Fibroblast of mammary gland (primary cell): ENCODE data around the gene RBP2.

Source experiments
- DNase-seq: peaks from one replicate; pipeline ENCODE4 v3.0.0-alpha.2; 2010; ENCODE audit warnings: low read depth
- H3K4me3 ChIP-seq: 2 replicates; pipeline ENCODE4 v1.5.1; 2011; ENCODE audit warnings: low read depth, mild to moderate bottlenecking, low read length, moderate library complexity; ENCODE audit not compliant: control insufficient read depth
- CTCF ChIP-seq: conservative IDR thresholded peaks from 2 replicates; pipeline ENCODE4 v1.5.1; 2011; ENCODE audit warnings: low read depth, low read length, inconsistent platforms; ENCODE audit not compliant: control insufficient read depth, insufficient read depth

RBP2 gene

DNA sequence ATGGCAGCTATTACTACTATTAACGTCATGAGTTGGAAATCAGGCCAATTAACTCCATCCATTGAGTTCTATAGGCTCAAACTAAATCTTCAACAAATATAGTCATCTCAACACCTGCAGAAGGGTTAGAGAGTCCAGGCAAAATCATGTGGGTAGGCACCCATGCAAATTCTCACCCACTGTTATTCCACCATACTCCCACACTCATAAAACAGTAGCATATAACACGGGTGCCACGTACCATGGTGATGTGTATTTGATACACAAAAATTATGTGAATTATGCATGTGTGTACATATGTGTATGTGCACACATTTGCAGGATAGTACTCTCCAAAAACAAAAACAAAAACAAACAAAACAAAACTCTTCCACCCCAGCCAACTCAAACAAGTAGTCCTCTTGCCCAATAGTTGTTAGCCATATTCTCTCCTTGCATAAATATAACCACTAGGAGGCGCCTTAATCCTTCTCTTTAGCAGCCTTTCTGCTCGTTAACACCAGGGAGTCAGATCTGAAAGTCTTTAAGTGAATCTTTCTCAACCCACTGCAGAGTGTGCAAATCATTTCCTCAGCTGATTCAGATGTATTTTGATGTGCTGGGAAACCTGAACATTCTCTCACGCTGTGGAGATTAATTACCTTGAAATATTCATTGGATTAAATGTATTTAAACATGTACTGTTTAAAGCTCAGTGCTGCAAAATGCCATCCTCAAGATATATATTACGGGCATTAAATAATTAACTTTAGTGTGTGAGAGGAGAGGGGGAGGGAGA, 48.8 kb downstream of the RBP2 start:
- peak; percentile 82 for TF ChIP-seq CTCF
- DNase-seq: peak; percentile 77
- no peak overlapping the region for H3K4me3 ChIP-seq

DNA sequence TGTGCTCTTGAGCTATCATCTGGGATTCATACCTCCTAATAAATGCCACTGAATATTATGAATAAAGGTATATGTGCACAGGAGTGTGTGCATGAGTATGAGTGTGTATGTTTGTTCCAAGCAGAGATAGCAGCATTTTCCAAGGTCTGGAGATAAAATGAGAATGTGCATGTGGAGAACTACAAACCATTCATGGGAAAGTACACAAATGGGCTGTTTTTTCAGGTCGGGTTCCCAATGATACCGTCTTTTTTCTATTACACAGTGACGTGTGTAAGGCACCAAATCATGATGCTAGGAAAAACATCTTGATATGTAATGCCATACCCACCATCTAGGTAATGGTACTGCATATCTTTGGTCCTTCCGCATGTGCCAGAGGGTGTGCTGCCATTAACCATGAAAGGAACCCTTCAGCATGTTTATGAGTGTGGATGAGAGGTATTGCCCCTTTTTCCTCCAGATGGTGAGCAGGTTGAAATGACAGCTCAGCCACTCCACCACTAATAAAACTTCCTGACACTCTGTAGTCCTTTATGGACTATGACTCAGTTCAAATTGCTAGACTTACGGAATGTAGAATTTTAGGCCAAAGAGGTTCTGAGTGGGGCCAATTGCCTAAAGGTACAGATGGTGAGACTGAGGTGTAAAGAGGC, 50.4 kb downstream of the RBP2 start:
- no peak overlapping the region for H3K4me3 ChIP-seq
- no peak for TF ChIP-seq CTCF
- DNase-seq: no peak

DNA sequence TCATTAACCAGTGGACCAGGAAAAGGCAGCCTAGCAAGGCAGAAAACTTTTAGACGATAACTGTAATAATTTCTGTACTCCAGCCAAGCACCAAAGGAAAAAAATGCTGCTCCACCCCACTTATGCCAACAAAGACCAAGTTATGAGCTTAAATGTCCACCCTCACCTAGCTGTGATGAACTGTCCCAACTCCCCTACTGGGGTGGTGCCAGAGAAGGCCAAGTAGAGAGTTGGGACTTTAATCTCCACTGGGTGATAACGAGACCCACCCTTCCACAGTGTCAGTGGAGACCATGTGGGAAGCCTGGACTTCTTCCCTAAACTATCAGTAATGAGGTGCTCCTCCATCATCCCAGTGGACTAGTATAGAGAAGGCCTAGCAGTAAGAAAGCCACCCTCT, 53.1 kb downstream of the RBP2 start:
- TF ChIP-seq CTCF: no peak
- no peak for DNase-seq

DNA sequence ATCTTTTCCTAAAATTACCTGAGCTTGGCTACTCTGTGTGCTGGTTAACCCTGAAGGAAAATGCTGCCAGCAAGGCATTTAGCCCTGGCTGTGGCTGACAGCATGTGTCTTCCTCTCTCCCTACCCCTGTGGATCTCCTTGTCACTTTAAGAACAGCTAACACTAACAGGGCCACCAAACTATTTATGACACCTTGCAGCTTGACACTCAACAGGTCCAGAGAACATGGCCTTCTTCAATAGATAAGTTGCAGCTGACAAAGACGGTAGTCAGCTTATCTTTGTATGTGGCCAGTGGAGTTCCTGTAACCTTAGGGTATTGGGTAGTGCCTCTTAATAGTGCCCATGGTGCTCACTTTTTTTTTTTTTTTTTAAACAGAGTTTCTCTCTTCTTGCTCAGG, 54.9 kb downstream of the RBP2 start:
- TF ChIP-seq CTCF: no peak
- H3K4me3 ChIP-seq: no peak overlapping the region
- no peak for DNase-seq

More for the DNA sequence above, 53.1 kb downstream of the RBP2 start:
- no peak overlapping the region for H3K4me3 ChIP-seq

GRCh38 chr3:139421040-139421439, 55.3 kb downstream of the RBP2 start:
- DNase-seq: no peak
- no peak for TF ChIP-seq CTCF
- H3K4me3 ChIP-seq: no peak overlapping the region

GRCh38 chr3:139418144-139418543, 58.2 kb downstream of the RBP2 start:
- TF ChIP-seq CTCF: no peak
- DNase-seq: no peak
- H3K4me3 ChIP-seq: no peak overlapping the region
